Gastroesophageal sphincter (tissue), 4 donors: ENCODE data around the gene WNT1. TPM values are rescaled to one million over a fixed set of nuclear protein-coding genes. Genes with fewer than 3 reads are reported as not detected.

ENCODE experiments used
- ATAC-seq: fragments of 150-250 bp; one replicate; pipeline ENCODE4 v1.9.1; 2016; ENCODE audit warnings: mild to moderate bottlenecking, moderate library complexity
- H3K27ac ChIP-seq, 4 donors: fragments of 200-600 bp; sonication (generic) in 3 of 4; 1 replicate in 3 of 4; 2 replicates in 1 of 4; pipeline ENCODE4 v1.5.1; 2016 to 2019
- H3K27me3 ChIP-seq: fragments of 200-600 bp; sonication (generic); one replicate; pipeline ENCODE4 v1.5.1; 2019
- H3K36me3 ChIP-seq, 2 donors: fragments of 200-600 bp; sonication (generic); one replicate each; pipeline ENCODE4 v1.5.1; 2019; ENCODE audit warnings: control low read depth in 1 of 2
- H3K4me1 ChIP-seq, 3 donors: fragments of 200-600 bp; sonication (generic); 1 replicate in 2 of 3; 2 replicates in 1 of 3; pipeline ENCODE4 v1.5.1; 2016 to 2019; ENCODE audit warnings: control low read depth in 2 of 3
- H3K4me3 ChIP-seq, 2 donors: fragments of 200-600 bp; sonication (generic); one replicate each; pipeline ENCODE4 v1.5.1; 2019; ENCODE audit warnings: mild to moderate bottlenecking in 1 of 2, moderate library complexity in 1 of 2
- H3K9me3 ChIP-seq, 3 donors: fragments of 200-600 bp; sonication (generic); one replicate each; pipeline ENCODE4 v1.5.1; 2017 to 2019; ENCODE audit warnings: control low read depth in 2 of 3
- CTCF ChIP-seq, 4 experiments: fragments of 200-600 bp in 2 of 4; fragments of 450-650 bp in 2 of 4; sonication (generic) in 1 of 4; IDR thresholded peaks; one replicate each; pipeline ENCODE4 v1.5.1; 2017 to 2019; ENCODE audit warnings: antibody characterized with exemption in 4 of 4, mild to moderate bottlenecking in 2 of 4, moderate library complexity in 2 of 4
- EP300 ChIP-seq: sonication (generic); formaldehyde crosslinking; IDR thresholded peaks from one replicate; pipeline ENCODE4 v1.6.1; 2017; ENCODE audit warnings: antibody characterized with exemption, mild to moderate bottlenecking
- POLR2A ChIP-seq, 2 donors: fragments of 450-650 bp; IDR thresholded peaks; one replicate each; pipeline ENCODE4 v1.6.1; 2017; ENCODE audit warnings: antibody characterized with exemption in 2 of 2, mild to moderate bottlenecking in 2 of 2, moderate library complexity in 1 of 2
- POLR2AphosphoS5 ChIP-seq: sonication (generic); formaldehyde crosslinking; IDR thresholded peaks from one replicate; pipeline ENCODE4 v1.6.1; 2017; ENCODE audit warnings: antibody characterized with exemption
- WGBS, 2 donors: methylation state at CpG; one replicate each; pipeline ENCODE4 v1.1.5; 2018; ENCODE audit warnings: low coverage in 1 of 2; 5-methylcytosine and 5-hydroxymethylcytosine counted together
- total RNA-seq, 4 donors: library from RNA; depleted of rRNA; stranded (reverse); fragments of >200 nt; gene quantifications; one replicate each; pipeline ENCODE4 v1.1.0, GENCODE V29; 2016

Gene WNT1
- total RNA-seq, 4 donors from 2014 or later = not detected

GRCh38 chr12:48991247-48992050 is 13.3 kb downstream of the WNT1 start:
- H3K36me3 ChIP-seq = no peaks in the 10 kb centered on the region
- H3K4me3 ChIP-seq = no peak overlapping the region
- no peak for ATAC-seq
- TF ChIP-seq EP300 = no peak
- H3K27ac ChIP-seq = no peak overlapping the region
- WGBS, 2 donors = 62 to 80% methylated on average over 1 to 5 of the region's 8 CpGs
- H3K4me1 ChIP-seq = peaks cover 0 to 19% (median 7%) of the 10 kb centered on the region in 3 donors
- peaks cover 98% of the 10 kb centered on the region for H3K27me3 ChIP-seq
- no peaks in the 10 kb centered on the region for H3K9me3 ChIP-seq

- H3K4me3 ChIP-seq = no peak overlapping the region
- no peaks in the 10 kb centered on the region for H3K9me3 ChIP-seq
- H3K36me3 ChIP-seq = no peaks in the 10 kb centered on the region
- H3K4me1 ChIP-seq = peaks cover 0 to 36% (median 25%) of the 10 kb centered on the region in 3 donors
- ATAC-seq = no peak
- WGBS, 2 donors = 78 to 95% methylated on average over 3 of the region's 3 CpGs
- no peak overlapping the region for H3K27ac ChIP-seq
- H3K27me3 ChIP-seq = peaks cover 97% of the 10 kb centered on the region
- TF ChIP-seq POLR2AphosphoS5 = no peak
- no peak for TF ChIP-seq CTCF (IDR thresholded peaks at IDR 0.05)
Measured at GRCh38 chr12:48993787-48994186, 15.7 kb downstream of the WNT1 start.

GRCh38 chr12:48994224-48995085 is 16.3 kb downstream of the WNT1 start:
- H3K4me1 ChIP-seq = peaks cover 2 to 43% (median 32%) of the 10 kb centered on the region in 3 donors
- no peak for ATAC-seq

GRCh38 chr12:48995086-48995879 is 17.2 kb downstream of the WNT1 start:
- peak; percentile 81 for ATAC-seq
- no peaks in the 10 kb centered on the region for H3K9me3 ChIP-seq
- no peak overlapping the region for H3K27ac ChIP-seq
- WGBS, 2 donors = 4 to 8% methylated on average over 18 to 19 of the region's 32 CpGs
- H3K4me3 ChIP-seq = peak overlapping the region in 1 of 2 donors; percentile 34
- H3K4me1 ChIP-seq = peaks cover 5 to 51% (median 38%) of the 10 kb centered on the region in 3 donors
- H3K27me3 ChIP-seq = peaks cover 97% of the 10 kb centered on the region
- TF ChIP-seq CTCF (IDR thresholded peaks at IDR 0.05) = peak in 3 of 4 experiments; percentile 75 to 92 (median 84)
- TF ChIP-seq EP300 = no peak
- H3K36me3 ChIP-seq = peaks cover 0 to 2% of the 10 kb centered on the region in 2 donors

More at GRCh38 chr12:48994224-48995085, 16.3 kb downstream of the WNT1 start:
- TF ChIP-seq CTCF (IDR thresholded peaks at IDR 0.05) (no peak), POLR2A (IDR thresholded peaks at IDR 0.05) (no peak), EP300 (no peak), POLR2AphosphoS5 (no peak)
- H3K4me3 ChIP-seq = no peak overlapping the region
- no peaks in the 10 kb centered on the region for H3K36me3 ChIP-seq
- 40% methylated on average over 5 of the region's 32 CpGs; no CpG with 5 or more reads in 1 of the 2 donors for WGBS, 2 donors
- peaks cover 97% of the 10 kb centered on the region for H3K27me3 ChIP-seq
- H3K9me3 ChIP-seq = no peaks in the 10 kb centered on the region
- no peak overlapping the region for H3K27ac ChIP-seq
